Activated CD8-positive, alpha-beta memory T cell treated with anti-CD3 and anti-CD28 coated beads for 36 hours (primary cell): ENCODE results near the gene DBF4B. TPM values are rescaled to one million over a fixed set of nuclear protein-coding genes. Genes with fewer than 3 reads are reported as not detected.

Experiments
- CTCF ChIA-PET: fragments of 350-600 bp; sonication (Branson Sonifier 250); formaldehyde crosslinking; loops from one replicate; lab custom pipeline; 2021; ENCODE audit warnings: antibody characterized with exemption; lab: Charles Lee
- POLR2A ChIA-PET: fragments of 350-600 bp; sonication (Branson Sonifier 250); formaldehyde crosslinking; loops from one replicate; lab custom pipeline; 2021; ENCODE audit warnings: antibody characterized with exemption; lab: Charles Lee
- total RNA-seq, 2 experiments: library from RNA; stranded (reverse); gene quantifications; one replicate each; pipeline ENCODE4 v1.2.3, GENCODE V29; 2021

DBF4B gene
- total RNA-seq, 2 experiments from 2014 or later = 18.6 to 20.3 TPM

DNA sequence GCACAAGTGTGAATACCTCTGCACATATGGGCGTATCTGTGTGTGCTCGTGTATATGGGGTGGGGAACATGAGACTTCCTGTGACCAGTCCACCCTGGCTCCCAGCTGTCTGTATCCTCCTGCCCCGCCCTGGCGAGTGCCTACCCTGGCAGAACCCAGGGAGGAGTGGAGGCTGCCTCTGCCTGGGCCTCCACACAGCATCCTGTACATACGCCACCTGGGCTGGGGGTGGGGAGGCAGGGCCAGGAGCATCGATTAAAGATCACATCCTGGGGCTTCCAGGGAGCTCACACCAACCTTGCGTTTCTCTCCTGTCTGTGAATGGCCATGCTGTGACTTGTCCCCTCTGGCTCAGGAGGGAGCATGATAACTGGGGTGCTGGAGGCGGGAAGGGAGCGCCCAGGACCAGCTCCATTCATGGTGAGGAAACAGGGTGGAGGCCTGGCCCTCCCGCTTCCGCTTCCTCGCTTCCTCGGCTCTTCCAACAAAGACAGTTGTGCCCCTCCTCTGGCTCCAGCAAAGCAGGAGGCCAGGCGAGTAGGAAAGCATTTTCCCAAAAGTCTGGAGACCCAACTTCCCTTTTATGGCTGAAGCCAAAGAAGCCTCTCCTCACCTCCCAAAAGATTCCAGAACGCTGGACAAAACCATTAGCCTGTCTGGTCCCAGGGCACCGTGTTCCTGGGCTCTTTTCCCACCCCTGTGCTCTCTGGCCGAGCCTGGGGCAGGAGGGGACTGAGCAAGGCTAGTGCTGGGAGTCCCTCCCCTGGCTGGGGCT, 73.3 kb downstream of the DBF4B start:
- ChIA-PET CTCF (interaction anchor here (8.0 kb wide), 1 partner anchor 85 kb away, joined by 94 read pairs; no protein-coding TSS in a partner anchor), POLR2A (no interaction called here)

DNA sequence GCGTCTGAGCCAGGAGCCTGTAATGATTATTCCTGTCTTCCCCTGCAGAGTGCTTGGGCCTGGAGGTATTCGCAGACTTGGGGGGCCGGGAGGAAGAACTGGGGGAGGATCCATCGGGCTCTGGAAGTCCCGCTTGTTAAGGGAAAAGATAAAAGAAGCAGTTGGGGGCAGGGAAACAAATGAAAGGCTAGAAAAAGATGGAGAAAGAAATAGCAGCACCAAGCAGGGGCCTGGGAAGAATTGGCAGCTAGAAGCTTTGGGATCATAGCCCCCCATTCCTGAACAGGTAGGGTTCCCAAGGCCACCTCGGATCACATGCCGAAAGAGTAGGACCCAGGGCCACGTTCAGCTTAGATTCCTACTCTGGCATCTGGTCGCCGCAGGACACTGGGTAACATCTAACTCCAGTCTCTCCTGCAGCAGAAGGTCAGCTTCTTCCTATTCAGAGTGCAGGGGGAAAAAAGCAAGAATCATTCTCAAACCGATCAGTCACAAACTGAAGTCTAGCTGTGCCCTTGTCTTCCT, 73.9 kb downstream of the DBF4B start:
- CTCF ChIA-PET = interaction anchor here (2.5 kb wide), 1 partner anchor 83 kb away, joined by 10 read pairs; no protein-coding TSS in a partner anchor

DNA sequence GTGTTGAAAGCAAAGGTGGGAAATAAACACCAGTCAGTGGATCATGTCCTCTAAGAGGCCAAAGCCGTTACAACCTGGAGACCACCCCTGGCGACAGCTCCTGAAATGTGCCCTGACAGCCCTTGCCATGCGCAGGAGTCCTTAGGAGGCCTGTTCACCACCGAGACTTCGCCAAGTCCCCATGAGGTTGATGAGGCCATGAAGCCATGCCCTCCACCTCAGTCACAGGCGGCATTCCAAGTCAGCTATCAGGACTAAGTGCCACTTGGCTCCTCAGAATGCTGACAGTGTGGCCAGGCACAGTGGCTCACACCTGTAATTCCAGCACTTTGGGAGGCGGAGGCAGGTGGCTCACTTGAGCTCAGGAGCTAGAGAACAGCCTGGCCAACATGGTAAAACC, 77.5 kb downstream of the DBF4B start:
- CTCF ChIA-PET = interaction anchor here (1.1 kb wide), 1 partner anchor 11 kb away, joined by 3 read pairs; no protein-coding TSS in a partner anchor
- POLR2A ChIA-PET = no interaction called here

More for the DNA sequence above, 73.9 kb downstream of the DBF4B start:
- POLR2A ChIA-PET = no interaction called here

DNA sequence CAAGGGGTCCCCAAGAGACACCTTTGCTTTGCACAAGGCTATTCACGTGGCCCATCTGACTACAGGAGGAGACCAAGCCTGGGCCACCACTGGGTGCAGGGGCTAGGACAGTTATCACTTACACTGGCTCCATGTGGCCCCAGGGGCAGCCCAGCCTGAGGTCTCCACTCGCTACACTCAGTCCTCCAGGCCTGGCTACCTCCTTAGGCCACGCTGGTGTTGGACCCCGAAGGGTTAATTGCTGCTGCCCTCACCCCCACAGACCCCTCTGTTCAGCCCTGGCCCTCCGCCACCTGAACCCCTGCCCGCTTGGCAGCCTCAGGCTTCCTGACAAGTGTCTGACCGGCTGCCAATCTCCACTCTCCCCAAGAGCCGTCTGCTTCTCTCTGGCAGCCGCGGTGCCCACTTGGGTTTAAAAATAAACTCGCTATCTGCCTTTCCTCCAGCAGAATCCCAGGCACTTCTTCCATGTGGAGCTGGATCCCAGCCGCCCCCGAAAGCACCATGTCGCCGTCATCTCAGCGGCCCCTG, 78.2 kb downstream of the DBF4B start:
- POLR2A ChIA-PET = no interaction called here
- CTCF ChIA-PET = no interaction called here

DNA sequence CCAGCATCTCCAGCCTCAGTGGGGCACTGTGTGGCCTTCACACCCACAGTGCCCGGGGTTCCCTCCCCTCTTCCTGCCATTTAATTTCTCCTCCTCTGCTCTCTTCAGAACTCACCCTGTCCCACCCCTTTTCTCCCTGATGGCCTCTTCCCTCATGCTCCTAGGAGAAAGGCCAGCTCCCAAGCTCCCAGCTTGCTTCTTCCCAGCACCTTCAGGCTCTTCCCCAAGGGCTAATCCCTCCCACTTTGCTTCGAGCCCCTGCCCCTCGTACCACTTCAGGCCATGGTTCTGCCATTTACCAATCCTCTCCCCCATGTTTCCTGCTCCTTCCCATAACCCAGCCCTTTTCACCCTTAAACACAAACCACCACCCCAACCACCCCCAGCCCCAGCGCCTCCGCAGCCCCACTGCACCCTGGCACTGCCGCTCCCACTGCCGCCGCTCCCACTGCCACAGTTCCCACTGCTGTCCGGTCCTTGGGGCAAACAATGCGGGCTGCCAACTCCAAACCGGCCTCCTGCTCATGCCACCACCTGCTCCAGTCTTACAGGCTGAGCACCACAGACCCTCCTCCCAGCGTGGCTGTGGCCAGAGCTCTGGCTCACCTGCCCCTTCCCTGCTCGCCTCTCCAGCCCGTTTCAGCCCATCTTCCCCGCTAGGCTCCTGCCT, 78.9 kb downstream of the DBF4B start:
- ChIA-PET CTCF (no interaction called here), POLR2A (no interaction called here)

DNA sequence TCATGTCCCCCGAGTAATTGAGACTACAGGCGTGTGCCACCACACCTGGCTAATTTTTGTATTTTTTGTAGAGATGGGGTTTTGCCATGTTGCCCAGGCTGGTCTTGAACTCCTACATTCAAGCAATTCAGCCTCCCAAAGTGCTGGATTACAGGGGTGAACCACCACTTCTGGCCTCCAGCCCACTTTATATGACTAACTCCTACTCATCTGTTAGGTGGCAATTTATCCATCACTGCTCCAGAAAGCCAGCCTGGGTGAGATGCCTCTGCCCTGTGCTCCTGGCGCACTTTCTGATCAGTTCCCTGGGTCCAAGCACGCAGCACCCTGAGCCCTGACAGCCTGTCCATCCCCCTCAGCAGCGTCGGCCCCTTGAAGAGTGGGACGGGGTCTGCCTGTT, 79.7 kb downstream of the DBF4B start:
- ChIA-PET CTCF (no interaction called here), POLR2A (no interaction called here)

DNA sequence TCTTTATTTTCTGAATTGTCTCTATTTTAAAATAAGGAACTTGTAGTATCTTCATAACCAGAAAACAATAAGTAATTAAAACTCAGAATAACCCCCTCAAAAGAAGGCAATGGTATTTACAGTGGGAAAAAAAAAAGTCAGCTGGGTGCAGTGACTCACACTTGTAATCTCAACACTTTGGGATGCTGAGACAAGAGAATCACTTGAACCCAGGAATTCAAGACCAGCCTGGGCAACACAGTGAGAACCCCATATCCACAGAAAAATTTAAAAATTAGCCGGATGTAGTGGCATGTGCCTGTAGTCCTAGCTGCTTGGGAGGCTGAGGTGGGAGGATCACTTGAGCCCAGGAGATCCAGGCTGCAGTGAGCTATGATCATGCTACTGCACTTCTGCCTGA, 83.8 kb downstream of the DBF4B start:
- ChIA-PET CTCF (interaction anchor here (0.8 kb wide), 1 partner anchor 40 kb away, joined by 5 read pairs; no protein-coding TSS in a partner anchor), POLR2A (no interaction called here)

DNA sequence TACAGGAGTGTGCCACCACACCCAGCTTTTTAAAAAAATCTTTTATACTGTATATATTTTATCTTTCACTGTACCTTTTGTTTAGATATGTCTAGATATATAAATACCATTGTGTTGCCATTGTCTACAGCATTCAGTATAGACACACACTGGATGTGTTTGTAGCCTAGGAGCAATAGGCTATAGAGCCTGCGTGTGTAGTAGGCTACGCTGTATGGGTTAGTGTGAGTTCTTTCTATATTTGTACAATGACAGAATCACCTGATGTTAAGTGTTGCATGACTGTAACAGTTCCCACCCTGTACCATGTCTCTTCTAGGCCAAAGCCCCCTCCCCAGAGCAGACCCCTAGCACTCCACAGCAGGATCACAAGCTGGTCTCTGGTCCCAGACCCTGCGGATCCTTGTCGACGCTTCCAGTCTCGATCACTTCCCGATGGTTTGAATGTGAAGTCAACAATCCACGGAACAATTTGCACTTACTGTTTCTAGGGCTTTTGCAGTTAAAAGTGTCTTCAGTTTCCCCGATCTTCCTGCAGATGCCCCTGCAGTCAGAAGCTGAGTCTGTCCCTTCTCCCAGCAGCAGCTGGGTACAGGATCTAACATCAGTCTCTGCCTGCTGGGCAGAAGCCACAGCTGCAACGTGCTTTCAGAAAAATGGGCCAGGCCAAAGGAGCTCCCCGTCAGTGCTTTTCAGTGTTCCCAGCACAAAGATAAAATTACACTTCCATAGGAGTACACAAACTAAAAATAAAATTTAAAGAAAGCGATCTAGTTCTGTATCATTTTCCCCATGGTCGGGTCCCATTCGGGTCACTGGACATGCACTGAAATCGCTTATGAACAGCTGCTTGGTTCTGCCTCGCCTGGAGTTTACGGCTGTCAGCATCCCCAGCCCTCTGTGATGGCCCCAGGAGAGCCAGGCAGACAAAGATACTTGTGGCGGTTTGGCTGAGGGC, 85.7 kb downstream of the DBF4B start:
- ChIA-PET CTCF (interaction anchor here (1.1 to 1.4 kb wide), 2 partner anchors 83 to 228 kb away, joined by 3 to 4 read pairs; no protein-coding TSS in a partner anchor), POLR2A (no interaction called here)

DNA sequence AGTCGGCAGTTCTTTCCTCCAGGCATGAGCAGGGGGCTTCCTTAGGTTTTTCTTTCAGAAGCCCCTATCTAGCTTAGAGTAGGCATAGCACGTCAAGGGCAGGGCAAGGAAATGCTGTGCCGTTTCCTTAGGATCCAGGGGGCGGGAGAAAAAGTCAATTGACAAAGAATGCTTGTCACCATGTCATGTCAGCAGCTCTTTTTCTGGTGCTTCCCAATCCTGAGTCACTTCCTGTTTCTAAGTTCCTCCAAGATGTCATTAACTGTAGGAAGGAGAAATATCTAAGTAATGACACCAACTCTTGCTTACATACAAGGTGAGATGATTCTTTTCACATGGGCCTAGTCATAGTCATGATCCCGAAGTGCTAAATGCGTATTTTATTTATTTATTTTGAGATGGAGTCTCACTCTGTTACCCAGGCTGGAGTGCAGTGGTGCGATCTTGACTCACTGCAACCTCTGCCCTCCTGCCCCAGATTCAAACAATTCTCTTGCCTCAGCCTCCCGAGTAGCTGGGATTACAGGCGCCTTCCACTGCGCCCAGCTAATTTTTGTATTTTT, 86.5 kb downstream of the DBF4B start:
- ChIA-PET POLR2A (no interaction called here), CTCF (interaction anchor here (1.1 kb wide), 1 partner anchor 228 kb away, joined by 3 read pairs; no protein-coding TSS in a partner anchor)

DNA sequence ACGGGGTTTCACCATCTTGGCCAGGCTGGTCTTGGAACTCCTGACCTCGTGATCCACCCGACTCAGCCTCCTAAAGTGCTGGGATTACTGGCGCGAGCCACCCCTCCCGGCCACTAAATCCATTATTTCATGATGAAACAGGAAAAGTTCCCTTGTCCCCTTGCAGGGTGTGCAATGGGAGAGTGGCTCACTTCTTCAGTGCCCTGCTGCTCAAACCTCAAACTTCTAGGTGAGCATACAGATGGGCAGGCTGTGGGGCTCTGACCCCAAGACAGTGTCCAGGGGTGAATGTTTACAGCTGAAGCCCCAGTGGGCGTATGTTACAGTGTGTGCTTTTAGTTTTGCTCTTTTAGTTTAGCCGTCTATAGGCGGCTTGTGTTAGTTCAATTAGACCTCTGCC, 87.0 kb downstream of the DBF4B start:
- ChIA-PET POLR2A (no interaction called here), CTCF (no interaction called here)

DNA sequence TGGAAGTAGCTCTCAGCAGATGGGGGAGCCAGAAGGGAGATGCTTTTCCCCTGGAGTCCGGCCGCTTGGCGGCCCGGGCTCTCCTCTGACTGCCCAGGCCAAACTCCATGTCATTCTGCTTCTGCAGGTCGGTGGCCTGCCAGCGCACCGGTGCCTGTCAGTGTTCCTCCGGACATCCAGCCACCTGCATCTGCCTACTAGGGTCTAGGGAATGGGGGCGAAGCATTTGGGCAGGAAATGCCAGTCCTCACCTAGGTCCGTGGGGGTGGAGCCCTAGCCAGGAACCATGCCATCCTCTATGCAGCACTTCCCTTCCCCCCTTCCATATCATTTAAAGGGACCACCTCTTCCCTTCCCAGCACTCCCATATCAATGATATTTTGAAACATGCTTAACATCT, 87.5 kb downstream of the DBF4B start:
- POLR2A ChIA-PET = no interaction called here
- CTCF ChIA-PET = no interaction called here

DNA sequence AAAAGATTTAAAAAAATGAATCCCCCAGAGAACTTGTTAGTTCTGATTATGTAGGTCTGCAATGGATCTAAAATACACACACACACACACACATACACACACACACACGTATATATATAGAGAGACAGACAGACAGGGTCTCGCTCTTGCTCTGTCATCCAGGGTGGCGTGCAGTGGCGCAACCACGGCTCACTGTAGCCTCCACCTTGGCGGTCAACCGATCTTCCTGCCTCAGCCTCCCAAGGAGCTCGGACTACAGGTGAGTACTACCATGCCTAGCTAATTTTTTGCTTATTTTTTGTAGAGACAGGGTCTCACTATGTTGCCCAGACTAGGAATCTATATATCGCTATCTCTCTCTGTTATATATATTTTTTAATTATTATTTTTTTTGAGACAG, 88.3 kb downstream of the DBF4B start:
- CTCF ChIA-PET = no interaction called here

DNA sequence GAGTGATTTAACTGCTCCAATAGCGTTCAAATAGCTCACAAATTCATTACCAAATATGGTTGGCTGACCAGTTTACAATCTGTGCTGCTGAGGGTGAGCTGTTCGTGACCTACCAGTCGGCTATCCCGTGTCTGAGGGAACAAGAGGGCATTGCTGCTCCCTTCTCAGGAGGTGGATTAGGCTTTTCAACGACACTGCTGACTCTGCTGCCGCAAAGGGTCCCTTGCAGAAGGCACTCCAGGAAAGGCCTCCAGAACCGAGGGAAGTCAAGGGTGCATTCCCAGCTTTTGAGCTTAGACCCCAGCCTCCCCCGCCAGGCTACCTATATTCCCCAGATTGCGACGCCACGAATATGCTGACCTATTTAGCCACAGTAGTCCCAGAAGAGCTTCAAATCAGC, 89.3 kb downstream of the DBF4B start:
- ChIA-PET CTCF (no interaction called here), POLR2A (no interaction called here)

More for the DNA sequence above, 88.3 kb downstream of the DBF4B start:
- POLR2A ChIA-PET = no interaction called here

DNA sequence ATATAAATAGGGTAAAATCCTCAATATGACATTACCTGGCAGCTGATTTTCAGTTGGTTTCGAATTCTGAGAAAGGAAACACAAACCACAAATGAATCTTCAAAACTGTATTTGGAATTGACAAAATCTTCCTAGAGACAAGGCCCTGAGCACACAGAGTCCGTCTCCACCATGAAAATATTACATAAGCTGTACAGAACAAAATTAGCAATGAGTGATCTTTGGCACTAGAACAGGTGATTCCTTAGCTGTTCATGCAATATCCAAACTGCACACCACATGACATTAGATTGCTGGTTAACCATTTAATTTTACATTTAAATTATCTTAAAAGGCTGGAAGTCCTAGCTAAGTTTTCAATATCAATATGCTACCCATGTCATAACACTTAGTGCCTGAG, 89.9 kb downstream of the DBF4B start:
- ChIA-PET POLR2A (no interaction called here), CTCF (interaction anchor here (0.6 kb wide), 1 partner anchor 225 kb away, joined by 4 read pairs; no protein-coding TSS in a partner anchor)

Other genes with a start within 250 kb of the DBF4B start
- gene GPATCH8, start 205.3 kb upstream of the DBF4B start, total RNA-seq = 10 to 100 TPM; 37.3 to 38.8 TPM
- gene FZD2, start 151.2 kb upstream of the DBF4B start, total RNA-seq = under 1 TPM in 1 of 2 experiments, not detected in 1; 0.15 TPM
- gene MEIOC, start 52.2 kb upstream of the DBF4B start, total RNA-seq = under 1 TPM; 0.15 to 0.36 TPM
- 10 to 100 TPM; 31.1 to 32.5 TPM for gene CCDC43, start 18.9 kb upstream of the DBF4B start, total RNA-seq
- under 1 TPM; 0.10 to 0.21 TPM for gene ADAM11, start 50.3 kb downstream of the DBF4B start, total RNA-seq
- gene GJC1, start 121.6 kb downstream of the DBF4B start, total RNA-seq = 1 to 10 TPM; 8.6 to 8.8 TPM
- not detected for gene HIGD1B, start 139.2 kb downstream of the DBF4B start, total RNA-seq
- gene EFTUD2, start 190.8 kb downstream of the DBF4B start, total RNA-seq = 100 to 1,000 TPM; 239 to 242 TPM
- gene GFAP, start 206.8 kb downstream of the DBF4B start, total RNA-seq = not detected
- gene KIF18B, start 239.1 kb downstream of the DBF4B start, total RNA-seq = 10 to 100 TPM; 34.1 to 35.7 TPM